ENCODE measurements around the gene GNAI1. TPM values are rescaled to one million over a fixed set of nuclear protein-coding genes. Genes with fewer than 3 reads are reported as not detected.

Gene GNAI1
- total and polyA plus RNA-seq, 4 donors: 10.3 to 20.7 (median 16.0) TPM

DNA sequence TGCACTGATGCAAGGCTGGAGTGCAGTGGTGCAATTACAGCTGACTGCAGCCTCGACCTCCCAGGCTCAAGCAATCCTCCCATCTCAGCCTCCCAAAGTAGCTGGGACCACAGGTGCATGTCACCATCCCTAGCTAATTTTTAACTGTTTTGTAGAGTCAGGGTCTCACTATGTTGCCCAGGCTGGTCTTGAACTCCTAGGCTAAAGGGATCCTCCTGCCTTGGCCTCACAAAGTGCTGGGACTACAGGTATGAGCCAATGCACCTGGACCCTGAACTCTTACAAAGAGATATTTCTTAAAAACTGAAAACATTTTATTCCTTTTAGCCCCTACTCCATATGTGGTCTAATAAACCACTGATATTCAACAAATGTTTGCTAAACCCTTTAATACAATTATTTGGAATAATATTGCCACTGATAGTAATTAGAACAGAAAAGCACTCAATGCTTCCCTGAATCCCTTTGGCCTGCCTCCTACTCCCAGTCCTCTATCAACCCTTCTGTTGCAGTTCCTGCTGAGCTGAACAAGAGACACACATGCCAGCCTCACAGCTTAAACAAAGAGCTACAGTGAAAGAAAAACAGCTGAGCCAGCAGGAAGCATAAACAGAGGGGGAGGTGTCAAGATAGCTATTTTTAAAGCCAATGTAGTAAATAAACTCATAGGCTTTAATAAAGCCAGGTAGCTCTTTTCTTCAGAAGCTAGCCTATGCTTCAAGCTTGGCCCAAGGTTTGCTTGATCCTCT is 7.0 kb upstream of the GNAI1 start:
- Histone ChIP-seq H3K4me1 (ENCODE audit: control insufficient read depth in 1 of 2, insufficient read depth in 2 of 2, low read length in 2 of 2) (no peaks in the 10 kb centered on the region), H3K4me3 (ENCODE audit: low read length in 2 of 2) (no peak overlapping the region), H3K9me3 (ENCODE audit: control insufficient read depth, low read length) (no peaks in the 10 kb centered on the region), H3K27ac (ENCODE audit: low read depth in 1 of 2, low read length in 2 of 2) (no peak overlapping the region), H3K27me3 (ENCODE audit: control insufficient read depth in 1 of 2, insufficient read depth in 2 of 2, low read length in 1 of 2) (no peaks in the 10 kb centered on the region), H3K36me3 (ENCODE audit: control insufficient read depth in 1 of 2, insufficient read depth in 2 of 2, low read length in 1 of 2) (no peaks in the 10 kb centered on the region)
- intact Hi-C loops (cut with DNase I): no loop called here
- ATAC-seq (ENCODE audit: low FRiP score) (no peak), DNase-seq (no peak)
- 81 to 88% methylated on average over 1 of the region's 1 CpG for WGBS, 2 donors

DNA sequence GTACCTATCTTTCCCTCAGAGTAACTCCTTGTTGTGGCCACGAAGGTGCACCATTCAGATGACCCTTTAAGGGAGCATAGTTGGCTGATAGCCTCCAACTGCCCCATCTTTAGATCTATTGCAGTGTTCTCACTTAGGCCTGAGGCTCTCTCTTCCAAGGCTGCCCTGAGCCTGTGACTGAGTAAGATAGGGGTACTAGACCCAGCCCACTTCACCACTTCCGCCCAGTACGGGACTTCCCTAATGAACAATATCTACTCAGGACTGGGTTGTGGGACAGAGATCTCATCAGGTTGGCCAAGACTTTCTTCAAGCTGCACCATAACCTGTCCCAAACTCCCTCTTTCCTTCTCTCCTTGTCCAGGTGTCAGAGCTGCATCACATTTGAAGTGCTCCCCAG is 5.7 kb upstream of the GNAI1 start:
- Histone ChIP-seq H3K27me3 (ENCODE audit: control insufficient read depth in 1 of 2, insufficient read depth in 2 of 2, low read length in 1 of 2) (no peaks in the 10 kb centered on the region), H3K9me3 (ENCODE audit: control insufficient read depth, low read length) (no peaks in the 10 kb centered on the region), H3K27ac (ENCODE audit: low read depth in 1 of 2, low read length in 2 of 2) (no peak overlapping the region), H3K4me3 (ENCODE audit: low read length in 2 of 2) (no peak overlapping the region), H3K36me3 (ENCODE audit: control insufficient read depth in 1 of 2, insufficient read depth in 2 of 2, low read length in 1 of 2) (no peaks in the 10 kb centered on the region), H3K4me1 (ENCODE audit: control insufficient read depth in 1 of 2, insufficient read depth in 2 of 2, low read length in 2 of 2) (no peaks in the 10 kb centered on the region)
- intact Hi-C loops (cut with DNase I): no loop called here
- WGBS, 2 donors: 94 to 97% methylated on average over 3 of the region's 3 CpGs
- no peak for DNase-seq
- no peak for ATAC-seq (ENCODE audit: low FRiP score)

DNA sequence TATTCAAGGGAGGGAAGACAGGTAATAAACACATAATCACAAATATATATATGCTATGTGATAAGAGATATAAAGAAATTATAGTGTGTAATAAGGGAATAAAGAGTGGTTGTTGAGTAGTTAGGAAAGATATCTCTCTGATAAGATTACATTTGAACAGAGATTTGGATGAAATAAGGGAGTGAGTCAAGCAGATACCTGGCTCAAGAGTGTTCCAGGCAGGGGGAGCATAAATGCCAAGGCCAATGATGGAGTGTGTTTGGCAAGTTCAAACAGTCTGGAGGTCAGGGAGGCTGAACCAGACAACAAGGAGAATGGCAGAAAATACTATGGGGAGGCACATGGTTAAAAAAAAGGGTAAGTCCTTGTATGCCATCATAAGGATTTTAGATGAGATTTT is 4.8 kb upstream of the GNAI1 start:
- no peak overlapping the region for H3K27ac ChIP-seq (ENCODE audit: low read depth in 1 of 2, low read length in 2 of 2)
- no peak overlapping the region for H3K4me3 ChIP-seq (ENCODE audit: low read length in 2 of 2)
- intact Hi-C loops (cut with DNase I): loop anchor here in 1 of 2 donors (10.0 kb wide), 1 partner anchor 255 kb away; no protein-coding TSS in a partner anchor
- ATAC-seq (ENCODE audit: low FRiP score): no peak
- H3K9me3 ChIP-seq (ENCODE audit: control insufficient read depth, low read length): no peaks in the 10 kb centered on the region
- no peaks in the 10 kb centered on the region for H3K27me3 ChIP-seq (ENCODE audit: control insufficient read depth in 1 of 2, insufficient read depth in 2 of 2, low read length in 1 of 2)
- H3K36me3 ChIP-seq (ENCODE audit: control insufficient read depth in 1 of 2, insufficient read depth in 2 of 2, low read length in 1 of 2): no peaks in the 10 kb centered on the region
- no peak for DNase-seq
- H3K4me1 ChIP-seq (ENCODE audit: control insufficient read depth in 1 of 2, insufficient read depth in 2 of 2, low read length in 2 of 2): no peaks in the 10 kb centered on the region

DNA sequence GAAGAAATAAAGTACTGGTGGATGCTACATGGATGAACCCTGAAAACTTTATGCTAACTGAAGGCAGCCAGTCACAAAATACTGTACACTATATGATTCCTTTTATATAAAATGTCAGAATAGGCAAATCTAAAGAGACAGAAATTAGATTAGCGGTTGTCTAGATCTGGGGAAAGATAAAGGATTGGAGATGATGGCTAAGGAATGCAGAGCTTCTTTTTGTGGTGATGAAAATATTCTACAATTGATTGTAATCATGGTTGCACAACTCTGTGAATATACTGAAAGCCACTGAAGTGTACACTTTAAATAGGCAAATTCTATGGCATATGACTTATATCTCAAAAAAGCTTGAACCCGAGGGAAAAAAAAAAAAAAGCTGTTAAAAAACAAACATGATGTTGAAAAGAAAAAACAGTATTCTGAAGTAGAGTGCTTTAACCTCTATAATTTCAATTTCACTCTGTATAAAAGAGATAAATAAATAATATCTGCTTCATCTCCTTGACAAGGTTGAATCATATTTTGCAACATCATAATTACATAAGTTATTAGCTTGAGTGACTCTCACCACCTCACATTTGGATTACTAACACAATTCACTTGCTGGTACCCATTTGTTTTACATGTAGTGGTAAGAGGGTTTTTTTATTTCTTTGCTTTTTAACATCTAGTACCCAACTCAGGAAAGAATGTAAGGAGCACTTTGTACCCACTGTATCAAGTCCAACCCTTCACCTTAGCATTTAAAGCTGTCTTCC is 2.8 kb upstream of the GNAI1 start:
- 73 to 77% methylated on average over 2 of the region's 2 CpGs for WGBS, 2 donors
- no peaks in the 10 kb centered on the region for H3K36me3 ChIP-seq (ENCODE audit: control insufficient read depth in 1 of 2, insufficient read depth in 2 of 2, low read length in 1 of 2)
- DNase-seq (no peak), ATAC-seq (ENCODE audit: low FRiP score) (no peak)
- no peak overlapping the region for H3K27ac ChIP-seq (ENCODE audit: low read depth in 1 of 2, low read length in 2 of 2)
- no peaks in the 10 kb centered on the region for H3K9me3 ChIP-seq (ENCODE audit: control insufficient read depth, low read length)
- intact Hi-C loops (cut with DNase I): loop anchor here in 1 of 2 donors (10.0 kb wide), 1 partner anchor 253 kb away; no protein-coding TSS in a partner anchor
- H3K27me3 ChIP-seq (ENCODE audit: control insufficient read depth in 1 of 2, insufficient read depth in 2 of 2, low read length in 1 of 2): no peaks in the 10 kb centered on the region
- H3K4me3 ChIP-seq (ENCODE audit: low read length in 2 of 2): no peak overlapping the region
- H3K4me1 ChIP-seq (ENCODE audit: control insufficient read depth in 1 of 2, insufficient read depth in 2 of 2, low read length in 2 of 2): no peaks in the 10 kb centered on the region

DNA sequence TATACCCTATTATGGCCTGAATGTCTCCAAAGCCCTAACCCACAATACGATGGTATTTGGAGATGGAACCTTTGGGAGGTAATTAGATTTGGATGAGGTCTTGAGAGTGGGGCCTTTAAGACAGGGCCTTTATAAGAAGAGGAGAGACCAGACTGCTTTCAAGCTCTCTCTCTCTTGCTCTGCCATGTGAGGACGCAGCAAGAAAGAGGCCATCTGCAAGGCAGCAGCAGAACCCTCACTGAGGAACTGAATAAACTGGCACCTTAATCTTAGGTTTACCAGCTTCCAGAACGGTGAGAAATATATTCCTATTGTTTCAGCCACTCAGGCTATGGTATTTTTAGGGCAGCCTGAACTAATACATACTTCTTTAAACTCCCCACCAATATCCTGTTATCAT is 2.0 kb upstream of the GNAI1 start:
- intact Hi-C loops (cut with DNase I): loop anchor here in 1 of 2 donors (10.0 kb wide), 1 partner anchor 252 kb away; no protein-coding TSS in a partner anchor
- H3K4me3 ChIP-seq (ENCODE audit: low read length in 2 of 2): no peak overlapping the region
- no peak for DNase-seq
- 74 to 76% methylated on average over 3 of the region's 3 CpGs for WGBS, 2 donors
- no peaks in the 10 kb centered on the region for H3K4me1 ChIP-seq (ENCODE audit: control insufficient read depth in 1 of 2, insufficient read depth in 2 of 2, low read length in 2 of 2)
- no peaks in the 10 kb centered on the region for H3K27me3 ChIP-seq (ENCODE audit: control insufficient read depth in 1 of 2, insufficient read depth in 2 of 2, low read length in 1 of 2)
- ATAC-seq (ENCODE audit: low FRiP score): no peak
- no peak overlapping the region for H3K27ac ChIP-seq (ENCODE audit: low read depth in 1 of 2, low read length in 2 of 2)
- no peaks in the 10 kb centered on the region for H3K36me3 ChIP-seq (ENCODE audit: control insufficient read depth in 1 of 2, insufficient read depth in 2 of 2, low read length in 1 of 2)
- H3K9me3 ChIP-seq (ENCODE audit: control insufficient read depth, low read length): no peaks in the 10 kb centered on the region

DNA sequence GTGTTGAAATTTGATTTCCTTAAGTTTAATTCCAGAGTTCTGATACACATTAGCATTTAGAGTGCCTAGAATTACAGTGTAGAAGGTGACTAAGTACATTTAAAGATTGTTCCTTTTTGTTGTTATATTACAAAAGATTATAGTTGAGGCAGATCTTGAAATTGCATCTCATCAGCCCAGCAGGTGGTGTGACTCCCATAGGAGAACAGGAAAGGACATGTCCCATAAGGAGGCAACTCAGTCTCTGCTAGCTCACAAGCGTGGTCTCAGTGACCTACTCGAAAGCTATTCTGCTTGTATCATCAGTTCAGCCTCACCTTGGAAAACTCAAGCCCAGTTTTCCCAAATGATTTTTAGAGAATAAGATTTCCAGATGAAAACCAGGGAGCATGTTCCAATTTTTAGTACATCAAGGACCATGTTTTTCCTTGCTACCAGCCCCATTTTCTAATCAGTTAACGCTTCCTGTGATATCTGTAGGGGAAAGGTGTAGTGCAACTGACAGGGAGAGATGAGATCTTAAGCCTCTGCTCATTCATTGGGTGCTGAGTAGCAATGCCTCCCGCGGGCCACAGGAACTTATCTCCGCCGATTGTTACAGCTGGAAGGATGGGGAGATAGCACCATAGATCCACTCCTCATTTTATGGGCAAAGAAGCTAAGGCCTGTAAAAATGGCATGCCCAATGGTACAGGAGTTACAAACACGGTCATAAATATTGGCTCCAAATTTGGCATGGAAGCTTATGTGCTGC is 1.1 kb upstream of the GNAI1 start:
- no peaks in the 10 kb centered on the region for H3K36me3 ChIP-seq (ENCODE audit: control insufficient read depth in 1 of 2, insufficient read depth in 2 of 2, low read length in 1 of 2)
- intact Hi-C loops (cut with DNase I): loop anchor here in 1 of 2 donors (10.0 kb wide), 1 partner anchor 251 kb away; no protein-coding TSS in a partner anchor
- H3K4me3 ChIP-seq (ENCODE audit: low read length in 2 of 2): peak overlapping the region in 1 of 2 donors; percentile 84
- no peaks in the 10 kb centered on the region for H3K4me1 ChIP-seq (ENCODE audit: control insufficient read depth in 1 of 2, insufficient read depth in 2 of 2, low read length in 2 of 2)
- ATAC-seq (ENCODE audit: low FRiP score): no peak
- H3K27me3 ChIP-seq (ENCODE audit: control insufficient read depth in 1 of 2, insufficient read depth in 2 of 2, low read length in 1 of 2): no peaks in the 10 kb centered on the region
- WGBS, 2 donors: 72 to 76% methylated on average over 8 of the region's 8 CpGs
- DNase-seq: no peak
- no peaks in the 10 kb centered on the region for H3K9me3 ChIP-seq (ENCODE audit: control insufficient read depth, low read length)
- no peak overlapping the region for H3K27ac ChIP-seq (ENCODE audit: low read depth in 1 of 2, low read length in 2 of 2)

DNA sequence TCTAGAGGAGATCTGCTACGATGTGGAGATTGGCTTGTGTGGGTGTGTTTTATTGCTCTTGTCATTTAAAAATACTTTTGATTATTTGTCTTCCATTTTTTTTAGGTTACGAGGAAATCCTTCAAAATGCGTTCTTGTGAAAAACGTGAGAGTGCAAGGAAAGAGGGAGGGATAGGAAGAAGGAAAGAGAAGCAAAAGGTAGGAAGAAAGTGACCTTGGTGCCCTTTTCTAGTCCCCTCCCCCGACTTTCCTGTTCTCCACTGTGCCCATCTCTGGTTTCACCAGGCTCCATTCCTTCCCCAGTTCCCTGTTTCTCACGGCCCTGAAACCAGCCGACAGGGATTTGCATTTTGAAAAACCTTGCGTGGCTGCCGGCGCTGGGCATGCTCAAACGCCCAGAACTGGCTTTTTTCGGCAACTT is 506 bp upstream of the GNAI1 start:
- no peaks in the 10 kb centered on the region for H3K27me3 ChIP-seq (ENCODE audit: control insufficient read depth in 1 of 2, insufficient read depth in 2 of 2, low read length in 1 of 2)
- intact Hi-C loops (cut with DNase I): loop anchor here in 1 of 2 donors (10.0 kb wide), 1 partner anchor 251 kb away; no protein-coding TSS in a partner anchor
- peak overlapping the region in 1 of 2 donors; percentile 28 for H3K27ac ChIP-seq (ENCODE audit: low read depth in 1 of 2, low read length in 2 of 2)
- no peaks in the 10 kb centered on the region for H3K36me3 ChIP-seq (ENCODE audit: control insufficient read depth in 1 of 2, insufficient read depth in 2 of 2, low read length in 1 of 2)
- no peak for DNase-seq
- WGBS, 2 donors: 9 to 10% methylated on average over 12 of the region's 12 CpGs
- ATAC-seq (ENCODE audit: low FRiP score): no peak
- peaks cover 0 to 2% of the 10 kb centered on the region in 2 donors for H3K4me1 ChIP-seq (ENCODE audit: control insufficient read depth in 1 of 2, insufficient read depth in 2 of 2, low read length in 2 of 2)
- H3K4me3 ChIP-seq (ENCODE audit: low read length in 2 of 2): peak overlapping the region; percentile 84 to 97
- no peaks in the 10 kb centered on the region for H3K9me3 ChIP-seq (ENCODE audit: control insufficient read depth, low read length)

DNA sequence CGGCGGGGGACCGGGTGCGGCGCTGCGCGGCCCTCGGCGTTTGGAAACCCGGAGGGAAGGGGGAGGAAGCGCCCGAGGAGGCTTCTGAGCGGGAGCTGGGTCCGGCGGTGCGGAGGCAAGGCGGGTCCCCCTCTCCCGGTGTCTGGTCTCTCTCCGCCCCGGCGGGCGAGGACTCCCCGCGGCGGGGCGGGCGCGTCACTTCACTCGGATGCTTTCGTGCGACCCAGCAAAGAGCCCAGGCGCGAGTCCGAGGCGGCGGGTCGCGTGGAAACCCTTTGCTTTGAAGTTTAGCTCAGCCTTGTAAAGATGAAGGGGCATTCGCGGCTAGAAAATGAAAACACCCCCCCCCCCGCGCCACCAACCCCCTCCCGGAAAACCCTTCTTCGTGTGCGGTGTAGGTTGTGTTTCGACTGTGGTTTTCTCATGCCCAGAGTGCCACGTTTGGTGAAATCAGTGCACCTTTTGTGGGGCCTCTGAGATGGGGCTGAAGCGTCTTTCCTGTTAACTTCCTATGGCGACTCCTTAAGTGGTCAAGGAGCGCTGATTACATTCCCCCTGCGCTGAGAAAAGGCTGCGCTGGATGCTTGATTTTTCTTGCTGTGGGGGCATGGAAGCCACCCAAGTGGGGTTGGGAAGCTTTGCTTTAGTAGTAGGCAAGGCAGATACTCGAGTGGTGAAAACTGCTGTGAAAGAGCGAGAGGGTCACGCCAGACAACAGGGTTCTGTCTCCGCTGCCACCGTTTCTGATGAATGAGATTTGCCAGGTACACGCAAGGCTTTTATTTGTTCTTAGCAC is 876 bp downstream of the GNAI1 start:
- 0 to 1% methylated on average over 54 to 58 of the region's 58 CpGs for WGBS, 2 donors
- intact Hi-C loops (cut with DNase I): loop anchor here in 1 of 2 donors (10.0 kb wide), 1 partner anchor 249 kb away; no protein-coding TSS in a partner anchor
- no peaks in the 10 kb centered on the region for H3K27me3 ChIP-seq (ENCODE audit: control insufficient read depth in 1 of 2, insufficient read depth in 2 of 2, low read length in 1 of 2)
- no peaks in the 10 kb centered on the region for H3K36me3 ChIP-seq (ENCODE audit: control insufficient read depth in 1 of 2, insufficient read depth in 2 of 2, low read length in 1 of 2)
- H3K9me3 ChIP-seq (ENCODE audit: control insufficient read depth, low read length): no peaks in the 10 kb centered on the region
- H3K4me1 ChIP-seq (ENCODE audit: control insufficient read depth in 1 of 2, insufficient read depth in 2 of 2, low read length in 2 of 2): peaks cover 0 to 2% of the 10 kb centered on the region in 2 donors
- peak overlapping the region in 1 of 2 donors; percentile 62 for H3K27ac ChIP-seq (ENCODE audit: low read depth in 1 of 2, low read length in 2 of 2)
- peak overlapping the region; percentile 84 to 97 for H3K4me3 ChIP-seq (ENCODE audit: low read length in 2 of 2)
- peak; percentile 67 for ATAC-seq (ENCODE audit: low FRiP score)
- peak in 1 of 2 donors; percentile 49 for DNase-seq

All from aorta (tissue), 5 donors.